AG20443 (cell line): ENCODE results near the gene VAV2.

Experiments
- DNase-seq: peaks from one replicate; pipeline ENCODE4 v3.0.0; 2012; ENCODE audit warnings: low spot score, mixed read lengths

VAV2 gene

GRCh38 chr9:133980864-133981588, 11.1 kb downstream of the VAV2 start:
- no peak for DNase-seq

GRCh38 chr9:133979921-133980863, 11.9 kb downstream of the VAV2 start:
- no peak for DNase-seq

GRCh38 chr9:133979273-133979920, 12.7 kb downstream of the VAV2 start:
- DNase-seq: peak; percentile 77

- DNase-seq: no peak
Measured at GRCh38 chr9:133978899-133979272, 13.2 kb downstream of the VAV2 start.

- DNase-seq: no peak
Measured at GRCh38 chr9:133978226-133978898, 13.8 kb downstream of the VAV2 start.

GRCh38 chr9:133977421-133978201, 14.5 kb downstream of the VAV2 start:
- no peak for DNase-seq

GRCh38 chr9:133976887-133977286, 15.2 kb downstream of the VAV2 start:
- no peak for DNase-seq

- no peak for DNase-seq
Measured at GRCh38 chr9:133976191-133976861, 15.8 kb downstream of the VAV2 start.

GRCh38 chr9:133975511-133975910, 16.6 kb downstream of the VAV2 start:
- no peak for DNase-seq

- DNase-seq: no peak
Measured at GRCh38 chr9:133974631-133975341, 17.3 kb downstream of the VAV2 start.

GRCh38 chr9:133973791-133974630, 18.1 kb downstream of the VAV2 start:
- DNase-seq: no peak

- no peak for DNase-seq
Measured at GRCh38 chr9:133973111-133973790, 18.9 kb downstream of the VAV2 start.

- no peak for DNase-seq
Measured at GRCh38 chr9:133971981-133972941, 19.9 kb downstream of the VAV2 start.

- no peak for DNase-seq
Measured at GRCh38 chr9:133971121-133971951, 20.8 kb downstream of the VAV2 start.

GRCh38 chr9:133970581-133971058, 21.5 kb downstream of the VAV2 start:
- DNase-seq: no peak
